Activated T-cell treated with anti-CD3 and anti-CD28 coated beads, Interleukin-2, amount 50 U/mL, for 48 hours (primary cell): ENCODE measurements around the gene KRTAP4-7.
"Not testable (repeated sequence)": the region's sequence is repeated elsewhere in the genome, so short reads cannot be mapped to it uniquely, and the experiment has no call there.

ENCODE experiments used
- DNase-seq, 2 experiments: peaks; one replicate each; pipeline ENCODE4 v3.0.0-alpha.2; 2020

KRTAP4-7 gene

GRCh38 chr17:41065829-41066624 lies 17.9 kb upstream of the KRTAP4-7 start, which contains the start of gene KRTAP2-4:
Gene KRTAP2-4, minus strand, starts transcription at chr17:41065879. Its CDS starts 34 bp downstream, at chr17:41065845.
- DNase-seq = no peak

- no peak for DNase-seq
Observed at GRCh38 chr17:41067281-41067680, 16.7 kb upstream of the KRTAP4-7 start.

- DNase-seq = no peak
Observed at GRCh38 chr17:41069031-41069430, 14.9 kb upstream of the KRTAP4-7 start.

- DNase-seq = no peak
Observed at GRCh38 chr17:41071606-41072360, 12.2 kb upstream of the KRTAP4-7 start.

- no peak for DNase-seq
Observed at GRCh38 chr17:41073676-41074075, 10.3 kb upstream of the KRTAP4-7 start.

- DNase-seq = no peak
Observed at GRCh38 chr17:41076788-41077187, 7.2 kb upstream of the KRTAP4-7 start.

- DNase-seq = no peak
Observed at GRCh38 chr17:41082626-41083025, 1.3 kb upstream of the KRTAP4-7 start.

GRCh38 chr17:41083427-41083826 lies 523 bp upstream of the KRTAP4-7 start:
- DNase-seq = not testable (repeated sequence)

GRCh38 chr17:41088760-41089352 lies 4.9 kb downstream of the KRTAP4-7 start:
- DNase-seq = not testable (repeated sequence)

GRCh38 chr17:41096055-41096454 lies 12.1 kb downstream of the KRTAP4-7 start:
- DNase-seq = no peak

GRCh38 chr17:41098042-41098441 lies 14.1 kb downstream of the KRTAP4-7 start, which contains the start of gene KRTAP4-8:
Gene KRTAP4-8, minus strand, starts transcription at chr17:41098142. Its CDS starts 58 bp downstream, at chr17:41098084.
- no peak for DNase-seq

GRCh38 chr17:41098481-41098880 lies 14.5 kb downstream of the KRTAP4-7 start:
- no peak for DNase-seq

- not testable (repeated sequence) for DNase-seq
Observed at GRCh38 chr17:41099682-41100480, 15.9 kb downstream of the KRTAP4-7 start.

GRCh38 chr17:41101586-41102259 lies 17.8 kb downstream of the KRTAP4-7 start, which contains the start of gene KRTAP4-16:
Gene KRTAP4-16, minus strand, starts transcription at chr17:41102209. Its CDS starts 0 bp downstream, at chr17:41102209.
- DNase-seq = no peak

GRCh38 chr17:41103896-41104295 lies 19.9 kb downstream of the KRTAP4-7 start:
- DNase-seq = no peak

GRCh38 chr17:41104386-41105038 lies 20.6 kb downstream of the KRTAP4-7 start:
- not testable (repeated sequence) for DNase-seq

GRCh38 chr17:41105347-41105746 lies 21.4 kb downstream of the KRTAP4-7 start, which contains the start of gene KRTAP4-9:
Gene KRTAP4-9, plus strand, starts transcription at chr17:41105389. Its CDS starts 0 bp downstream, at chr17:41105389.
- not testable (repeated sequence) for DNase-seq

GRCh38 chr17:41107941-41108450 lies 24.0 kb downstream of the KRTAP4-7 start:
- DNase-seq = no peak

GRCh38 chr17:41108728-41109386 lies 24.9 kb downstream of the KRTAP4-7 start:
- DNase-seq = not testable (repeated sequence)
